CD1c-positive myeloid dendritic cell (primary cell): ENCODE measurements around the gene PALLD.
"Not testable (repeated sequence)": the region's sequence is repeated elsewhere in the genome, so short reads cannot be mapped to it uniquely, and the experiment has no call there.

Experiments
- DNase-seq: peaks from one replicate; pipeline ENCODE4 v3.0.0-alpha.2; 2016; ENCODE audit errors: extremely low spot score

The PALLD gene

GRCh38 chr4:168496834-168497233 is at the start of gene PALLD:
TSS of gene PALLD (plus strand) at chr4:168497052.
- no peak for DNase-seq

- not testable (repeated sequence) for DNase-seq
These were observed 47.8 kb upstream of the PALLD start for GRCh38 chr4:168449063-168449462.

GRCh38 chr4:168449719-168450452 is 47.0 kb upstream of the PALLD start:
- peak; percentile 12 for DNase-seq

GRCh38 chr4:168451331-168451730 is 45.5 kb upstream of the PALLD start:
- peak; percentile 14 for DNase-seq

- peak; percentile 30 for DNase-seq
These were observed 45.0 kb upstream of the PALLD start for GRCh38 chr4:168451744-168452390.

GRCh38 chr4:168453146-168453545 is 43.7 kb upstream of the PALLD start:
- DNase-seq, result no peak

- DNase-seq, result not testable (repeated sequence)
These were observed 38.6 kb upstream of the PALLD start for GRCh38 chr4:168458256-168458655.

DNA sequence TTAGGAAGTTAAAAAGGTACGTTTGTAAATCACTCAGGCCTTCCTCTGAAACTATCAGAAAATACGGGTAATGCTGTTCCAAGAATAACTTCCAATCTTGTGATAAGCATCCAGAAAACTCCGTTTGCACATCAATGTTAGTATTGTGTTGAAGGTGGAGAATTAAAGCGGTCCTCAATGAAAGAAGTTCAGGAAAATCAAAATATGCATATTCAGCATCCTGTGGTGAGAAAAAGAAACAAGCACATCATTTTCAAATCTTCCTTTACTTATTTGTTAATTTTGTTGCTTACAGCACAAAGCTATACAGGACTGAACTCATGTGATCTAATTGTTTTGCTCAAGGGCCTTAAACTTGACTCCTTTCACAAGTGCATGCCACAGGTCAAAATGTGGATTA is 35.0 kb upstream of the PALLD start:
- DNase-seq, result no peak

DNA sequence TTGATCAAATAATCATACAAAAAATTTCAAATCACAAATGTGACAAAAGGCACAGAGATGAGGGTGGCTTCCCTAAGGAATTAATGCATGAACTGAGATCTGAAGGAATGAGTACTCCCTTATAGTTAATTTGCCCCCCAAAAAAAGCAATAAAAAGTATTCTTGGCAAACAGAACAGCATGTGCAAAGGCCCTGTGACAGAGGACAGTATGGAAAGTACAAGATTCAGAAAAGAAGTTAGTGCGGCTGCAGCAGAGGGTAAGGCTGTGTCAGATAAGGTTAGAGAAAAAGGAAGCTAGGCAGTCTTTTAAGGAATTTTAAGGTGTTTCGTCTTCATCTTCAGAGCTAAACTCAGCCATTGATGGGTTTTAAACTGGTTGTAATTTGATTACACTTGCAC is 23.9 kb upstream of the PALLD start:
- DNase-seq, result no peak

- DNase-seq, result no peak
These were observed 22.1 kb upstream of the PALLD start for GRCh38 chr4:168474660-168475320.

DNA sequence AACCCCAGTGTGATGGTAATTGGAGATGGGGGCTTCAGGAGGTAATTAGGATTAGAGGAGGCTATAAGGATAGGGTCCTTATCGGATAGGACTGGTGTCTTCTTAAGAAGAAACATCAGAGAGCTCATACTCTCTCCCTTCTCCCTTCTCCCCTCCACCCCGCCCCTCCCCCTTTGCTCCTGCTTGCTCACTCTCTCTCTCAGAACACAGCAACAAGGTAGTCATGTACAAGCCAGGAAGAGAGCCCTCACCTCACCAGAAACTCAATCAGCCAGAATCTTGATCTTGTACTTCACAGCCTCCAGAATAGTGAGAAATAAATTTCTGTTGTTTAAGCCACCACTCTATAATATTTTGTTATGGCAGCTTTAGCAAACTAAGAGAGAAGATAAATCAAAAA is 21.1 kb upstream of the PALLD start:
- no peak for DNase-seq

- no peak for DNase-seq
These were observed 18.0 kb upstream of the PALLD start for GRCh38 chr4:168478868-168479267.

- DNase-seq, result peak; percentile 82
These were observed 15.8 kb upstream of the PALLD start for GRCh38 chr4:168480931-168481611.

- DNase-seq, result no peak
These were observed 13.0 kb upstream of the PALLD start for GRCh38 chr4:168483811-168484210.

DNA sequence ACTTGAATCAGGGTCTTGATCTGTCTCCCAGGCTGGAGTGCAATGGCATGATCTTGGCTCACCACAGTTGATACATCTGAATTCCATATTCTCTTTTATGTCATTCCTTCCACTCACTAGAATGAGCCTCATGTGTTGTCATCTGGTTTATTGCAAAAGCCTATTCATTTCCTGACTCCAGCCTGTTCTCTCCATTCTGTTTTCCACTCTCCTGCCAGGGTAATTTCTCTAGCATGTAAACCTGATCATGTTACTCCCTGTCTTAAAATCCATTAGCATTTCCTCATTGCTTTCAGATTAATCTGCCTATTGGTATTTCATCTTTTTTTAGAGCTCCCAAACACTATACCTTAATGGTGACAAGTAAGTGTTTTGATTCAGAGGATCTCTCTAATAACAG is 12.2 kb upstream of the PALLD start:
- no peak for DNase-seq

DNA sequence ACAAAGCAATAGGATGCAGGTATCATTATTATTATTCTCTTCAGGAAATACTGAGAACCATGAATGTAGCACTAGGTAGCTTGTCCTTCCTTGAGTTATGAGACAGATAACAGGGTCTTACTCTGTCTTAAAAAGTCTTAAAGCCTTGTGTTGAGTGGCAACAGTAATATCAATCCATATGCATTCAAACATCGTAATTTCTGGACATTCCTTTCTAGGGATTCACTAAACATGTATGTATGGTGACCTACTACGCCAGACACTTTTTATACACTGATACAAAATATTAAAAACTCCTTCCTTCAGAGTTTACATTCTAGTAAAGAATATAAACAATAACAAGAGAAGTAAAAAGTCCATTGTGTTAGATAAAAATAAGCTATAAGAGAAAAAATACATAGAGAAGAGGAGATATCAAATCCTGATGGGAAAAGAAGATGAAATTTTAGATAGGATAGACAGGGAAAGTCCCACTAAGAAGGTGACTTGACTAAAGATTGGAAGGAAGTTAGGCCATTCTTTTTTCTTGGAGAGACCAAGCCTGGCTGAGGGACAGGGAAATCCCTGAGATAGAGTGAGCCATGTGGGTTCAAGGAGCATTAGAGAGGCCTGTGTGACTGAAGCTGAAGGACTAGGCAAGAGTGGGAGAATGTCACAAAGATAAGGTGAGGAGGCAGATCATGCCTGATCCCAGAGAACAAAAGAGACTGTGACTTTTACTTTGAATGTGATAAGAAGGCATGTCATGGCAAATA is 11.5 kb upstream of the PALLD start:
- DNase-seq, result no peak

DNA sequence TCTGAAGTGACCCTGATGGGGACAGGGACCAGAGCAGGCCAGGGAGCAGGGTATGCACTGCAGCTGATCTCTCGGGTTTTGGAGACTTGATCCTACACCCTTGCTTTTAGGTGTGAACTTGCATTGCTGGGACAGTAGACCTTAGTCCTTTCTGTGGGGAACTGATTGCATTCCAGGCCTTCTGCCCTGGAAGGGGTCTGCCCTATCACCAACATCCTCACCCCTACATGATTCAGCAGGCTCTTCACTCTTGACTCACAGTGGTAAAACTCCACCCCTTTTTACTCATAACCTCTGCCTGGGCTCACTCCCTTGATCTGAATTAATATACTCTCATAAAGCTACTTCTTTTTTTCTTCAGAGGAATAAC is 10.0 kb upstream of the PALLD start:
- peak; percentile 9 for DNase-seq

DNA sequence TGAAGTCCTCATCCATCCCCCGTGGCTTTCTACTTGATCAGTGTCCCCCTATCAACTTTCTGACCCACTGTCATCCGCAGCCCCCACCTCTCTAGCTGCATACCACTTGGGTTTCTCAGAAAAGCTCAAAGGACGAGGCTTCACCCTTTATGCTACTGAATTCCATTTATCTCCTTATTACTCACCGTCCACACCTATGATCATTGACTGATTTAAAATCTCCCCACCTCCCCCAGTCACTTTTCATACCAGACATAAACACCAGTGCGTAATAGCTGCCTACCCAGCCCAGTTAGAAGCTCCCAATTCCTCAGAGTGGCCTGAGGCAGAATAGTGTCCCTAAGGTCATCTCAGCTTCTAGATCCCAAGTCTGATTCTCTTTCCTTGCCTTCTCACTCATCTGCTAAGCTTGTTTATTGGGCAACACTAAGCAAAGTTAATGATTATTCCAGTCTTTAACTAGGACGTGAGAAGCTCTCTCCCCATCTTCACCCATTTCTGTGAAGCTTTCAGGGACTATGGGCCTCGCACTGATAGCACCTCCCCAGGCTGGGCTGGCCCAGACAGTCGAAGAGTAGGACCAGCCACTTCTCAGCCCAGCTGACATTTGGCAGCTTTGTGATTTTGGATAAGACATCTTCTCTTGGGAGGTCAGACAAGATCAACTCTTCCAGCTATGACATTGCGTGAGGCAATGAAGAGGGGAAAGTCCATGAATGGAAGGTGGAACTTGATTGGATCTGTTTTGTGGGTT is 9.4 kb upstream of the PALLD start:
- DNase-seq, result no peak

GRCh38 chr4:168488869-168489274 is 8.0 kb upstream of the PALLD start:
- no peak for DNase-seq

GRCh38 chr4:168489616-168490015 is 7.2 kb upstream of the PALLD start:
- no peak for DNase-seq

DNA sequence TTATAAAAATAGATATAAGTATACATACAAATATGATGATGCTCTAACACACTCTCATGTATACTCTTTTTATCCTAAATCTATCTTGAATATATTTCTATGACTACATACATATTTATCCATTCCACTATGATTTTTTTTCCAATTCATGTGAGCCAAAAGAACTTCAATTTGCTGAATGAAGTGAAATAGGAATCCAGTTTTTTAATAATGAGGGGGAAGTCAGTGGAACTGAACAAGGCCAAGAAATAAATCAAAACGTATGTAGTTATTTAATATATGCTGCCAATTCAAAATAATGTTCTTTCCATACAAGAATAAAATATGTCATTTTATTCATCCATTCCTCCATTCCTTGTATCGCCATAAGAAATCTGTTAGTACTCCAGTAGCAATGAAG is 6.1 kb upstream of the PALLD start:
- no peak for DNase-seq
